ENCODE measurements around the gene NRDC. TPM values are rescaled to one million over a fixed set of nuclear protein-coding genes. Genes with fewer than 3 reads are reported as not detected.

NRDC gene
- total RNA-seq, 4 donors from 2014 or later: 63.4 to 116 (median 87.1) TPM

GRCh38 chr1:51780927-51781326 lies 97.6 kb downstream of the NRDC start:
- DNase-seq: no peak
- H3K9me3 ChIP-seq: no peaks in the 10 kb centered on the region
- in situ Hi-C loops (cut with MboI; ENCODE audit: low pct_ligation_motif_present in 1 of 4, low pct_unique_long_range_greater_than_20kb in 1 of 4, low sequenced_read_pairs in 3 of 4) (no loop called here), intact Hi-C loops (cut with DNase I; ENCODE audit: low total_unique reads) (no loop called here)
- H3K4me1 ChIP-seq: no peaks in the 10 kb centered on the region
- peaks cover 0 to 36% (median 15%) of the 10 kb centered on the region in 4 donors for H3K36me3 ChIP-seq
- no peak overlapping the region for H3K4me3 ChIP-seq
- no peak for TF ChIP-seq POLR2AphosphoS5 (IDR thresholded peaks at IDR 0.05)
- no peak for TF ChIP-seq CTCF (IDR thresholded peaks at IDR 0.05)
- TF ChIP-seq EP300 (IDR thresholded peaks at IDR 0.05; ENCODE audit: low read depth): no peak
- TF ChIP-seq POLR2A (IDR thresholded peaks at IDR 0.05): no peak
- WGBS, 2 donors (ENCODE audit: low coverage in 1 of 2): 92 to 93% methylated on average over 2 to 3 of the region's 3 CpGs
- no peaks in the 10 kb centered on the region for H3K27me3 ChIP-seq
- no peak overlapping the region for H3K27ac ChIP-seq

- peaks cover 0 to 29% (median 14%) of the 10 kb centered on the region in 4 donors for H3K36me3 ChIP-seq
- no peaks in the 10 kb centered on the region for H3K9me3 ChIP-seq
- in situ Hi-C loops (cut with MboI; ENCODE audit: low pct_ligation_motif_present in 1 of 4, low pct_unique_long_range_greater_than_20kb in 1 of 4, low sequenced_read_pairs in 3 of 4): no loop called here
Measured at GRCh38 chr1:51776408-51776807, 102.1 kb downstream of the NRDC start.

GRCh38 chr1:51768971-51769588 lies 109.4 kb downstream of the NRDC start:
- WGBS, 2 donors (ENCODE audit: low coverage in 1 of 2): 31 to 71% methylated on average over 6 of the region's 6 CpGs
- no peak for TF ChIP-seq POLR2AphosphoS5 (IDR thresholded peaks at IDR 0.05)
- peak; percentile 78 to 83 (median 81) for TF ChIP-seq CTCF (IDR thresholded peaks at IDR 0.05)
- no peak for TF ChIP-seq EP300 (IDR thresholded peaks at IDR 0.05; ENCODE audit: low read depth)
- TF ChIP-seq POLR2A (IDR thresholded peaks at IDR 0.05): no peak
- Histone ChIP-seq H3K27me3 (no peaks in the 10 kb centered on the region), H3K4me1 (peaks cover 0 to 3% (median 0%) of the 10 kb centered on the region in 4 donors), H3K27ac (peak overlapping the region in 1 of 4 donors; percentile 50), H3K4me3 (no peak overlapping the region), H3K9me3 (no peaks in the 10 kb centered on the region), H3K36me3 (peaks cover 0 to 41% (median 10%) of the 10 kb centered on the region in 4 donors)
- intact Hi-C loops (cut with DNase I; ENCODE audit: low total_unique reads) (no loop called here), in situ Hi-C loops (cut with MboI; ENCODE audit: low pct_ligation_motif_present in 1 of 4, low pct_unique_long_range_greater_than_20kb in 1 of 4, low sequenced_read_pairs in 3 of 4) (loop anchor here in 1 of 4 donors (25.0 kb wide), 1 partner anchor 132 kb away; no protein-coding TSS in a partner anchor)
- peak; percentile 13 for DNase-seq

More at GRCh38 chr1:51776408-51776807, 102.1 kb downstream of the NRDC start:
- H3K27me3 ChIP-seq: no peaks in the 10 kb centered on the region
- H3K4me3 ChIP-seq: no peak overlapping the region
- no peak for DNase-seq
- intact Hi-C loops (cut with DNase I; ENCODE audit: low total_unique reads): no loop called here
- no peak overlapping the region for H3K27ac ChIP-seq
- no peak for TF ChIP-seq EP300 (IDR thresholded peaks at IDR 0.05; ENCODE audit: low read depth)
- TF ChIP-seq CTCF (IDR thresholded peaks at IDR 0.05): no peak
- TF ChIP-seq POLR2AphosphoS5 (IDR thresholded peaks at IDR 0.05): no peak
- TF ChIP-seq POLR2A (IDR thresholded peaks at IDR 0.05): no peak
- H3K4me1 ChIP-seq: no peaks in the 10 kb centered on the region

GRCh38 chr1:51761351-51761750 lies 117.2 kb downstream of the NRDC start:
- Histone ChIP-seq H3K27me3 (no peaks in the 10 kb centered on the region), H3K9me3 (no peaks in the 10 kb centered on the region), H3K27ac (no peak overlapping the region), H3K4me1 (no peaks in the 10 kb centered on the region), H3K4me3 (no peak overlapping the region), H3K36me3 (peaks cover 0 to 21% (median 9%) of the 10 kb centered on the region in 4 donors)
- TF ChIP-seq POLR2AphosphoS5 (IDR thresholded peaks at IDR 0.05) (no peak), POLR2A (IDR thresholded peaks at IDR 0.05) (no peak), EP300 (IDR thresholded peaks at IDR 0.05; ENCODE audit: low read depth) (no peak), CTCF (IDR thresholded peaks at IDR 0.05) (no peak)
- intact Hi-C loops (cut with DNase I; ENCODE audit: low total_unique reads) (no loop called here), in situ Hi-C loops (cut with MboI; ENCODE audit: low pct_ligation_motif_present in 1 of 4, low pct_unique_long_range_greater_than_20kb in 1 of 4, low sequenced_read_pairs in 3 of 4) (loop anchor here in 1 of 4 donors (25.0 kb wide), 1 partner anchor 124 kb away; no protein-coding TSS in a partner anchor)
- DNase-seq: no peak
- 90% methylated on average over 1 of the region's 1 CpG; no CpG with 5 or more reads in 1 of the 2 donors for WGBS, 2 donors (ENCODE audit: low coverage in 1 of 2)
